EL (cell line): ENCODE measurements around the gene MAGI2.
"Not testable (repeated sequence)": the region's sequence is repeated elsewhere in the genome, so short reads cannot be mapped to it uniquely, and the experiment has no call there.

Source experiments
- DNase-seq: peaks from one replicate; pipeline ENCODE4 v3.0.0-alpha.2; 2016

MAGI2 gene

GRCh38 chr7:79137942-79138341, 315.5 kb downstream of the MAGI2 start:
- DNase-seq = peak; percentile 88

- no peak for DNase-seq
These were observed 320.5 kb downstream of the MAGI2 start for GRCh38 chr7:79132844-79133451.

- no peak for DNase-seq
These were observed 322.8 kb downstream of the MAGI2 start for GRCh38 chr7:79130715-79131114.

- DNase-seq = no peak
These were observed 329.1 kb downstream of the MAGI2 start for GRCh38 chr7:79124331-79124730.

GRCh38 chr7:79118143-79118542, 335.3 kb downstream of the MAGI2 start:
- no peak for DNase-seq

GRCh38 chr7:79096361-79096805, 357.1 kb downstream of the MAGI2 start:
- peak; percentile 75 for DNase-seq

GRCh38 chr7:79093421-79093820, 360.0 kb downstream of the MAGI2 start:
- no peak for DNase-seq

GRCh38 chr7:79091661-79092060, 361.8 kb downstream of the MAGI2 start:
- DNase-seq = no peak

GRCh38 chr7:79091011-79091410, 362.5 kb downstream of the MAGI2 start:
- DNase-seq = no peak

GRCh38 chr7:79090543-79090942, 362.9 kb downstream of the MAGI2 start:
- DNase-seq = peak; percentile 47

- peak; percentile 7 for DNase-seq
These were observed 369.0 kb downstream of the MAGI2 start for GRCh38 chr7:79084423-79084822.

GRCh38 chr7:79079919-79080554, 373.4 kb downstream of the MAGI2 start:
- no peak for DNase-seq

- DNase-seq = no peak
These were observed 375.2 kb downstream of the MAGI2 start for GRCh38 chr7:79078273-79078672.

- not testable (repeated sequence) for DNase-seq
These were observed 382.3 kb downstream of the MAGI2 start for GRCh38 chr7:79071187-79071586.

- DNase-seq = no peak
These were observed 389.2 kb downstream of the MAGI2 start for GRCh38 chr7:79064187-79064823.

- DNase-seq = no peak
These were observed 390.3 kb downstream of the MAGI2 start for GRCh38 chr7:79063019-79063698.

- no peak for DNase-seq
These were observed 393.0 kb downstream of the MAGI2 start for GRCh38 chr7:79060498-79060897.

- DNase-seq = no peak
These were observed 397.6 kb downstream of the MAGI2 start for GRCh38 chr7:79055722-79056415.

GRCh38 chr7:79051915-79052314, 401.6 kb downstream of the MAGI2 start:
- no peak for DNase-seq

- peak; percentile 48 for DNase-seq
These were observed 402.9 kb downstream of the MAGI2 start for GRCh38 chr7:79050603-79051002.

- no peak for DNase-seq
These were observed 407.4 kb downstream of the MAGI2 start for GRCh38 chr7:79046061-79046460.

- no peak for DNase-seq
These were observed 416.5 kb downstream of the MAGI2 start for GRCh38 chr7:79037001-79037400.

- no peak for DNase-seq
These were observed 417.1 kb downstream of the MAGI2 start for GRCh38 chr7:79036356-79036755.
